ENCODE measurements around the gene GEMIN2. TPM values are rescaled to one million over a fixed set of nuclear protein-coding genes. Genes with fewer than 3 reads are reported as not detected.
"Not testable (repeated sequence)": the region's sequence is repeated elsewhere in the genome, so short reads cannot be mapped to it uniquely, and the experiment has no call there.

The GEMIN2 gene
- total RNA-seq, 4 donors from 2014 or later: 15.3 to 33.0 (median 20.2) TPM

GRCh38 chr14:39154594-39155189 is 40.6 kb downstream of the GEMIN2 start:
- Histone ChIP-seq H3K36me3 (peaks cover 5 to 90% of the 10 kb centered on the region in 2 donors), H3K4me1 (no peaks in the 10 kb centered on the region), H3K9me3 (no peaks in the 10 kb centered on the region), H3K4me3 (no peak overlapping the region), H3K27ac (no peak overlapping the region), H3K27me3 (no peaks in the 10 kb centered on the region)
- no peak for ATAC-seq
- no peak for TF ChIP-seq POLR2AphosphoS5 (IDR thresholded peaks at IDR 0.05)
- no peak for TF ChIP-seq POLR2A (IDR thresholded peaks at IDR 0.05)
- TF ChIP-seq CTCF (IDR thresholded peaks at IDR 0.05): no peak
- no peak for TF ChIP-seq EP300 (IDR thresholded peaks at IDR 0.05)
- 93% methylated on average over 9 of the region's 9 CpGs for WGBS, 2 donors (ENCODE audit: low coverage in 1 of 2)

GRCh38 chr14:39157491-39157890 is 43.4 kb downstream of the GEMIN2 start:
- Histone ChIP-seq H3K27ac (no peak overlapping the region), H3K4me3 (no peak overlapping the region), H3K9me3 (no peaks in the 10 kb centered on the region), H3K4me1 (no peaks in the 10 kb centered on the region), H3K27me3 (no peaks in the 10 kb centered on the region), H3K36me3 (peaks cover 0 to 87% of the 10 kb centered on the region in 2 donors)
- WGBS, 2 donors (ENCODE audit: low coverage in 1 of 2): 93 to 100% methylated on average over 2 of the region's 6 CpGs
- ATAC-seq: no peak
- TF ChIP-seq POLR2AphosphoS5 (IDR thresholded peaks at IDR 0.05) (no peak), CTCF (IDR thresholded peaks at IDR 0.05) (no peak), POLR2A (IDR thresholded peaks at IDR 0.05) (no peak), EP300 (IDR thresholded peaks at IDR 0.05) (no peak)

GRCh38 chr14:39158222-39158858 is 44.2 kb downstream of the GEMIN2 start:
- Histone ChIP-seq H3K27me3 (no peaks in the 10 kb centered on the region), H3K4me3 (no peak overlapping the region), H3K36me3 (peaks cover 0 to 85% of the 10 kb centered on the region in 2 donors), H3K27ac (no peak overlapping the region), H3K9me3 (no peaks in the 10 kb centered on the region), H3K4me1 (no peaks in the 10 kb centered on the region)
- WGBS, 2 donors (ENCODE audit: low coverage in 1 of 2): 82 to 92% methylated on average over 5 to 6 of the region's 6 CpGs
- no peak for TF ChIP-seq POLR2AphosphoS5 (IDR thresholded peaks at IDR 0.05)
- TF ChIP-seq CTCF (IDR thresholded peaks at IDR 0.05): no peak
- no peak for TF ChIP-seq EP300 (IDR thresholded peaks at IDR 0.05)
- TF ChIP-seq POLR2A (IDR thresholded peaks at IDR 0.05): no peak
- no peak for ATAC-seq

- no peak overlapping the region for H3K27ac ChIP-seq
- no peaks in the 10 kb centered on the region for H3K27me3 ChIP-seq
- no peaks in the 10 kb centered on the region for H3K9me3 ChIP-seq
- peaks cover 0 to 6% (median 0%) of the 10 kb centered on the region in 3 donors for H3K4me1 ChIP-seq
- peaks cover 0 to 75% of the 10 kb centered on the region in 2 donors for H3K36me3 ChIP-seq
- ATAC-seq: no peak
- TF ChIP-seq EP300 (IDR thresholded peaks at IDR 0.05) (no peak), POLR2AphosphoS5 (IDR thresholded peaks at IDR 0.05) (no peak), POLR2A (IDR thresholded peaks at IDR 0.05) (no peak), CTCF (IDR thresholded peaks at IDR 0.05) (no peak)
- WGBS, 2 donors (ENCODE audit: low coverage in 1 of 2): 90 to 100% methylated on average over 1 of the region's 1 CpG
- H3K4me3 ChIP-seq: no peak overlapping the region
Observed at GRCh38 chr14:39160494-39160893, 46.4 kb downstream of the GEMIN2 start.

GRCh38 chr14:39167797-39168320 is 53.7 kb downstream of the GEMIN2 start:
- not testable (repeated sequence) for H3K27me3 ChIP-seq, H3K9me3 ChIP-seq, ATAC-seq, H3K27ac ChIP-seq
- 74 to 84% methylated on average over 6 to 10 of the region's 10 CpGs for WGBS, 2 donors (ENCODE audit: low coverage in 1 of 2)
- peaks cover 0 to 27% of the 10 kb centered on the region in 2 donors for H3K36me3 ChIP-seq
- H3K4me3 ChIP-seq: peak overlapping the region in 1 of 2 donors; percentile 74
- peaks cover 5 to 52% (median 12%) of the 10 kb centered on the region in 3 donors for H3K4me1 ChIP-seq

Data from gastroesophageal sphincter (tissue), 4 donors.